Esophagus squamous epithelium (tissue), 4 donors: Measurements from ENCODE around the gene SLC11A2.

Experiments
- POLR2A ChIP-seq, 4 donors: fragments of 450-650 bp; IDR thresholded peaks; one replicate each; pipeline ENCODE4 v1.6.1; 2017; ENCODE audit warnings: antibody characterized with exemption in 4 of 4, mild to moderate bottlenecking in 4 of 4, moderate library complexity in 3 of 4
- TF ChIP-seq, protein P1 (sequence below), 6 experiments: fragments of 450-650 bp in 4 of 6; fragments of 200-600 bp in 2 of 6; sonication (generic) in 2 of 6; IDR thresholded peaks; one replicate each; pipeline ENCODE4 v1.5.1; 2016 to 2019; ENCODE audit warnings: antibody characterized with exemption in 6 of 6, mild to moderate bottlenecking in 4 of 6, moderate library complexity in 4 of 6

DNA sequence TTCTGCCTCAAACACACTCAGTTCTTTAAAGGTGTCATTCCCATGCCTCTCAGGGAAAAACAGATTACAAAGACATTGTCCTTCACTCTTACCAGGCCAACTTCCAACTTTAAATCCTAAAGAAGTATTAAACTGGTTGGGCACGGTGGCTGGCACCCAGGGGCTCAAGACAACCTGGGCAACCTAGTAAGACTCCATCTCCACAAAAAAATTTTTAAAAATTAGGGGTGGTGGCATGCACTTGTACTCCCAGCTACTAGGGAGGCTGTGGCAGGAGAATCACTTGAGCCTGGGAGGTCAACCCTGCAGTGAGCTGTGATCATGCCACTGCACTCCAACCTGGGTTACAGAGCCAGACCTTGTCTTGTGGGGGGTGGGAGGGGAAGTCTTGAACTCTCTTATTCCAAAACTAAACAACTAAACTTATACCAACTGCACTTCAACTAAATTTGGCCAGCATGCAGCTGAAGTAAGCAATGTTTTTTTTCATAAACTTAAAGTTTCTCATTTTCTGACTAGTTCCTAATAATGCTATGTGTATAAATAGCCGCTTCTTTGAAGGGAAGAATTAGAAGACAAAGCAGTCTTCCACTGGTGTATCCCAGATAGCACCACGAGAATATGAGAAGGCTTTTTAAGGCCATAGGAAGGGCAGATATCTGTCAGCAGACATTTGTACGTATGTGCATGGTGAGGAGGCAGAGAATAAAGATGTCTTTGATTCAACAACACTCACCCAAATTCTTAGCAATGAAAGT is 2.4 kb downstream of the SLC11A2 start:
- TF ChIP-seq, protein P1, sequence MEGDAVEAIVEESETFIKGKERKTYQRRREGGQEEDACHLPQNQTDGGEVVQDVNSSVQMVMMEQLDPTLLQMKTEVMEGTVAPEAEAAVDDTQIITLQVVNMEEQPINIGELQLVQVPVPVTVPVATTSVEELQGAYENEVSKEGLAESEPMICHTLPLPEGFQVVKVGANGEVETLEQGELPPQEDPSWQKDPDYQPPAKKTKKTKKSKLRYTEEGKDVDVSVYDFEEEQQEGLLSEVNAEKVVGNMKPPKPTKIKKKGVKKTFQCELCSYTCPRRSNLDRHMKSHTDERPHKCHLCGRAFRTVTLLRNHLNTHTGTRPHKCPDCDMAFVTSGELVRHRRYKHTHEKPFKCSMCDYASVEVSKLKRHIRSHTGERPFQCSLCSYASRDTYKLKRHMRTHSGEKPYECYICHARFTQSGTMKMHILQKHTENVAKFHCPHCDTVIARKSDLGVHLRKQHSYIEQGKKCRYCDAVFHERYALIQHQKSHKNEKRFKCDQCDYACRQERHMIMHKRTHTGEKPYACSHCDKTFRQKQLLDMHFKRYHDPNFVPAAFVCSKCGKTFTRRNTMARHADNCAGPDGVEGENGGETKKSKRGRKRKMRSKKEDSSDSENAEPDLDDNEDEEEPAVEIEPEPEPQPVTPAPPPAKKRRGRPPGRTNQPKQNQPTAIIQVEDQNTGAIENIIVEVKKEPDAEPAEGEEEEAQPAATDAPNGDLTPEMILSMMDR (IDR thresholded peaks at IDR 0.05) = no peak
- no peak for TF ChIP-seq POLR2A (IDR thresholded peaks at IDR 0.05)
